Naive B cell (primary cell): ENCODE results near the gene TSHR. TPM values are rescaled to one million over a fixed set of nuclear protein-coding genes. Genes with fewer than 3 reads are reported as not detected.

Experiments used
- ATAC-seq, 2 donors: fragments of 150-1000 bp; cut with Tn5 transposase; 2 replicates each; pipeline ENCODE4 v1.10.0; 2021; ENCODE audit warnings: low read depth in 2 of 2, mild to moderate bottlenecking in 2 of 2, moderate library complexity in 2 of 2
- DNase-seq: peaks from one replicate; pipeline ENCODE4 v3.0.0; 2022
- H3K27ac Mint-ChIP-seq, 6 donors: one replicate each; pipeline ENCODE4 v1.8.0; 2020 to 2022; ENCODE audit warnings: mild to moderate bottlenecking in 6 of 6, mixed read lengths in 6 of 6, moderate library complexity in 5 of 6, inconsistent platforms in 2 of 6
- H3K27me3 Mint-ChIP-seq, 3 donors: one replicate each; pipeline ENCODE4 v1.8.0; 2021 to 2022; ENCODE audit warnings: mixed read lengths in 3 of 3, mild to moderate bottlenecking in 1 of 3
- H3K36me3 Mint-ChIP-seq, 2 donors: one replicate each; pipeline ENCODE4 v1.8.0; 2020 to 2022; ENCODE audit warnings: mixed read lengths in 2 of 2, inconsistent platforms in 1 of 2, mild to moderate bottlenecking in 1 of 2
- H3K4me1 Mint-ChIP-seq, 3 donors: one replicate each; pipeline ENCODE4 v1.8.0; 2020 to 2022; ENCODE audit warnings: mixed read lengths in 3 of 3, inconsistent platforms in 1 of 3, mild to moderate bottlenecking in 1 of 3, moderate library complexity in 1 of 3
- H3K4me3 Mint-ChIP-seq, 8 donors: one replicate each; pipeline ENCODE4 v1.8.0; 2020 to 2022; ENCODE audit warnings: mild to moderate bottlenecking in 8 of 8, mixed read lengths in 8 of 8, moderate library complexity in 8 of 8, inconsistent platforms in 2 of 8
- H3K9me3 Mint-ChIP-seq, 7 donors: one replicate each; pipeline ENCODE4 v1.8.0; 2020 to 2022; ENCODE audit warnings: mixed read lengths in 7 of 7, mild to moderate bottlenecking in 5 of 7, inconsistent platforms in 2 of 7, moderate library complexity in 1 of 7
- polyA plus RNA-seq, 6 donors: library from polyadenylated mRNA; unstranded; fragments of 300-500 nt; fragmentation: Illumina TruSeq; gene quantifications; one replicate each; pipeline ENCODE4 v1.2.3, GENCODE V29; 2021; ENCODE audit warnings: low read depth in 6 of 6

The TSHR gene
- polyA plus RNA-seq, 6 donors from 2014 or later, result not detected

DNA sequence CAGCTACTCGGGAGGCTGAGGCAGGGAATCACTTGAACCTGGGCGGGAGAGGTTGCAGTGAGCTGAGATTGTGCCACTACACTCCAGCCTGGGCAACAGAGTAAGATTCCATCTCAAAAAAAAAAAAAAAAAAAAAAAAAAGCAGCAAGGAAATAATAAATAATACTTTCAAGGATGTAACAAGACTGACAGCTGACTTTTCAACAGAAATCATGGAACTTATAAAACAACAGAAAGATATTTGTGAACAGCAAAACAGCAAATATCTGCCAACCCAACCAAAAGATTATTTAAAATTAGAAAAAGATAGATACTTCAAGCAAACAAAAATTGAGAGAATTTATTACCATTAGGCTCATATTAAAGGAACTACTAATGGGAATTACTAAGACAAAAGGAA is 115.1 kb downstream of the TSHR start:
- H3K36me3 Mint-ChIP-seq, result peaks cover 9% of the 10 kb centered on the region in 2 donors
- H3K4me3 Mint-ChIP-seq, result no peak overlapping the region
- no peaks in the 10 kb centered on the region for H3K27me3 Mint-ChIP-seq
- DNase-seq (no peak), ATAC-seq (no peak)
- no peak overlapping the region for H3K27ac Mint-ChIP-seq
- H3K4me1 Mint-ChIP-seq, result no peaks in the 10 kb centered on the region
- H3K9me3 Mint-ChIP-seq, result peaks cover 4 to 30% (median 15%) of the 10 kb centered on the region in 7 donors

DNA sequence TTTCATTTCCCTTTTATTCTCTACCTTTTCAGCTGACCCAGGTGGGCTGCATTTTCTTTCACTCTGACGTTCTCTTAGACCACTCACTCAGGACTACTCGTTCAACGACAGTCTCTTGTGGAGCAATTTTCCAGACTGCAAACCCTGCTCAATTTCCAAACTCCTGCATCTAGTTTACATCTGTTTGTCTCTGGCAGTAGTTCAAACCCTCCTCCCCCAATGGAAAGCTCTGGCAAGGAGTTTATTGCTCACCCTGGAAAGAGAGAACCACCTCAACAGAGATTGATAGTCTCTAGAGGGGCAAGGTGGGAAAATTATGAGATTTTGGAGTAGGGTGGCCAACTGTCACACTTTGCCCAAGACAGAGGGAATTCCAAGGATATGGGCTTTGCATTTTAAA is 130.2 kb downstream of the TSHR start:
- no peak for DNase-seq
- Mint-ChIP-seq H3K36me3 (peaks cover 5 to 7% of the 10 kb centered on the region in 2 donors), H3K9me3 (peaks cover 2 to 18% (median 3%) of the 10 kb centered on the region in 7 donors), H3K4me1 (no peaks in the 10 kb centered on the region), H3K4me3 (no peak overlapping the region), H3K27me3 (peaks cover 0 to 10% (median 8%) of the 10 kb centered on the region in 3 donors), H3K27ac (no peak overlapping the region)
- ATAC-seq, result no peak

DNA sequence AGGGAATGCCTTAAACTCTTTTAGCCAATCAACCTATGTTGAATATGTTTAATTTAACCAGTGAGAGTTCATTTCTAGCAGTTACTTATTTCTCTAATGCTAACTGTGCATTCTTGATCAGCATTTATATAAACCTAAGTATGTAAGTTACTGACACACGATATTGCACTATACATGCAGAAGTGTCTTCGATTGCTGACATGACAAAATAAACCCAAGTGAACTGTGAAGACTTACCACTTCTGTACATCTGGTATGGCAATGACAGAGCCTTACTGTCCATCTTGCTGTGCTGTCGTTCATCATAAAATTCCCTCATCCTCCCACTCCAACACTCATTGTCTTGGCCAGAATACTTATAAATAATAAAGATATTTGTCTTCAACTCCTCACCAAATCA is 131.8 kb downstream of the TSHR start:
- H3K4me3 Mint-ChIP-seq, result no peak overlapping the region
- H3K27me3 Mint-ChIP-seq, result peaks cover 0 to 10% (median 8%) of the 10 kb centered on the region in 3 donors
- H3K36me3 Mint-ChIP-seq, result peaks cover 5 to 7% of the 10 kb centered on the region in 2 donors
- no peak for DNase-seq
- no peaks in the 10 kb centered on the region for H3K4me1 Mint-ChIP-seq
- no peak overlapping the region for H3K27ac Mint-ChIP-seq
- ATAC-seq, result no peak
- H3K9me3 Mint-ChIP-seq, result peaks cover 2 to 18% (median 3%) of the 10 kb centered on the region in 7 donors

DNA sequence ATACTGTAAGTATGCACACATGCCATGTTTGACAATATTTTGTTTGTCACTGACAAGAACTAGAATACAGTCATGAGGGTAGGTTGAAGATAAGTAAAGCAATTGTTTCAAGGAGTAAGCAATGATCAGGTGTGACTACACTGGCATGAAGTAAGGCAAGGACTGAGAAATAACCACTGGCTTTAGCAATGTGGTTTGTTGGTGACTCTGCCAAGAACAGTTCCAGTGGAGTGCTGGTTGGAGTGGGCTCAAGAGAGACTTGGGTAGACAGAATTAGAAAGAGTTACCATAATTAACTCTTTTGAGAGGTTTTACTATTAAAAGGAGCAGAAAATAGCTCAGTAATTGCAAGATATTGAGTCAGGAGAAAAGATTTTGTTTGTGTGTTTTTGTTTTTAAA is 135.7 kb downstream of the TSHR start:
- no peak overlapping the region for H3K27ac Mint-ChIP-seq
- no peaks in the 10 kb centered on the region for H3K4me1 Mint-ChIP-seq
- no peaks in the 10 kb centered on the region for H3K27me3 Mint-ChIP-seq
- ATAC-seq, result no peak
- H3K36me3 Mint-ChIP-seq, result no peaks in the 10 kb centered on the region
- H3K9me3 Mint-ChIP-seq, result peaks cover 0 to 2% (median 0%) of the 10 kb centered on the region in 7 donors
- DNase-seq, result no peak
- H3K4me3 Mint-ChIP-seq, result no peak overlapping the region

DNA sequence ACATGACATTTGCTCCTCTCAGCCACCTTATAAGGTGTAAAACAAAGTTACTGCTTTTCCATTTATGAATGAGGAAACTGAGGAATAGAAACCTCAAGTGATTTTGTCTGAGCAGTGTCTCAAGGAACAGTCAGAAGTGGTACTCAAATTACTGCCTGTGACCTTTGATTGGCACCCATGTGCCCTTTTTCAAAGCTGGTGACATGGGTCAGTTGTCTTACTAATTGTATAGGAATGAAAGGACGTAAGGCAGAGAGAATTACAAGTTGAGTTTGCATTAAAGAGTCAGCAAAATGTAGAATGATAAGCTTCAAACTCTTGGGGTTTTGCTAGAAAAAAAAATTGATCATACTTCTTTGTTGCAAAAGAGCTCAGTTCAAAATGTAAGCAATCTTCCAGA is 136.2 kb downstream of the TSHR start:
- DNase-seq, result no peak
- Mint-ChIP-seq H3K27me3 (no peaks in the 10 kb centered on the region), H3K9me3 (peaks cover 0 to 2% (median 0%) of the 10 kb centered on the region in 7 donors), H3K27ac (no peak overlapping the region), H3K36me3 (no peaks in the 10 kb centered on the region), H3K4me3 (no peak overlapping the region), H3K4me1 (no peaks in the 10 kb centered on the region)
- ATAC-seq, result no peak

DNA sequence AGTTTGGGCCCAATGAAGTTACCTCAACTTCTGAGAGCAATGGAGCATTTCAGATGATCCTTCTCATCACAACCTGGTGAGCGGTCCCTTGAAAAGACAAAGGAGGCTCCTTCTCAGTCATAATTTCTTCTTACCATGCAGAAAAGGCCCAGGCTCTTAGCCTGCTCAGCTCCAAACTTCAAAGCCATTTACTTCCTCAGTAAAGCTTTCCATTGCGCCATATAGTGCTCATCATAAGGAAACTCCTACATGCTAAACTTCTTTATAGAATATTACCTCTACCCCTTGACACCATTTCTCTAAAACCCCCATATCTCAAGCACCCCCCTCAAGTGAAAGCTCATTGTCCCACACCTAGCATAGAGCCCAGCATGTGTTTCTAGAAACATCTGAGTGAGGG is 138.2 kb downstream of the TSHR start:
- Mint-ChIP-seq H3K27me3 (no peaks in the 10 kb centered on the region), H3K4me1 (no peaks in the 10 kb centered on the region), H3K4me3 (no peak overlapping the region), H3K27ac (no peak overlapping the region), H3K36me3 (no peaks in the 10 kb centered on the region), H3K9me3 (peaks cover 0 to 2% (median 0%) of the 10 kb centered on the region in 7 donors)
- DNase-seq, result no peak
- no peak for ATAC-seq

DNA sequence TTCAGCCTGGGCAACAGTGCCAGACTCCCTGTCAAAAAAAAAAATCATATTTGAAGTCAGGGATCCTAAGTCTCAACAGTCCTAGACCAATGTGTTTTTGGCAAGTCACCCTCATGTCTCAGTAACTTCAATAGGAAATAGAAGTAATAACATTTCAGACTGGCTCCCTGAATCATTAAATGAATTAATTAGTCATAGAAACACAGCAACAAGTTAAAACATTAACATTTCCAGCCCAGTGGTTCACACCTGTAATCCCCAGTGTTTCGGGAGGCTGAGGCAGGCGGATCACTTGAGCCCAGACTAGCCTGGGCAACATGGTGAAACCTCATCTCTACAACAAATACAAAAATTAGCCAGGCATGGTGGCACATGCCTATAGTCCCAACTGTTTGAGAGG is 140.1 kb downstream of the TSHR start:
- Mint-ChIP-seq H3K4me1 (no peaks in the 10 kb centered on the region), H3K36me3 (no peaks in the 10 kb centered on the region), H3K27ac (no peak overlapping the region), H3K9me3 (no peaks in the 10 kb centered on the region), H3K4me3 (no peak overlapping the region), H3K27me3 (no peaks in the 10 kb centered on the region)
- ATAC-seq, result no peak
- DNase-seq, result no peak

DNA sequence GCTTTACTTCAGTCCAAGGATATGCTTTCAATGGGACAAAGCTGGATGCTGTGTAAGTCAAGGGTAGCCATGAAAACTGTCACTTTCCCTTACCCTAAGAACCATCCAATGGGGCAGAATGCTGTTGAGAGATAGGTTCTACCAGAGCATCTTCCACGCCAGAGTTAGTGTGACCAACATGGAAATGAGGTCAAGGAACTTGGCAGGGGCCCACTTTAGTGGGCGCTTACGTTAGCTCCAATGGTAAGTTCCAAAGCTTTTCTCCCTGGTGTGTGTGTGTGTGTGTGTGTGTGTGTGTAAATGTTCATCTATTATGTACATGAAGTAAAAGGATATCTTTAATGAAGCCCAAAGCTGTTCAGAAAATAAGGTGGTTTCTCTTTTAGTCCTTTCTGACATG is 141.2 kb downstream of the TSHR start:
- no peak for DNase-seq
- Mint-ChIP-seq H3K27me3 (no peaks in the 10 kb centered on the region), H3K36me3 (no peaks in the 10 kb centered on the region), H3K4me3 (no peak overlapping the region), H3K27ac (no peak overlapping the region), H3K9me3 (no peaks in the 10 kb centered on the region), H3K4me1 (no peaks in the 10 kb centered on the region)
- no peak for ATAC-seq

DNA sequence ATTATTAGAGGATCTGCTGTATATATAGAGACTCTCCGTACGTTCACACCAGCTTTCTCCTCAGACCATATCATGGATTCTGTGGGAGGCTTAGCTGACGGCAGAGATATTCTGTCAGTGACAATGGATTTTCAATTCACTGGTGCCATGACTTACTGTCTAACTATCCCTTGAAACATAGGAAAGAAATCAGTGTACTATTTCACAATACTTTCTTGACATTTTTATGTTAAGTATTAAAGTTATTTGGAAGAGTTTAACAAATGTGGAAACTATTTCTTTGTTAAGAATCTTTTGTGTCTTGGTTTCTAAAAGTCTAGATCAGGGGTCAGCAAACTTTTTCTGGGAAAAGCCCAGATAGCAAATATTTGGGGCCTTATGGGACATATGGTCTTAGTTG is 146.8 kb downstream of the TSHR start:
- H3K4me1 Mint-ChIP-seq, result no peaks in the 10 kb centered on the region
- no peaks in the 10 kb centered on the region for H3K27me3 Mint-ChIP-seq
- no peaks in the 10 kb centered on the region for H3K9me3 Mint-ChIP-seq
- H3K27ac Mint-ChIP-seq, result no peak overlapping the region
- ATAC-seq (no peak), DNase-seq (no peak)
- no peak overlapping the region for H3K4me3 Mint-ChIP-seq
- H3K36me3 Mint-ChIP-seq, result no peaks in the 10 kb centered on the region

DNA sequence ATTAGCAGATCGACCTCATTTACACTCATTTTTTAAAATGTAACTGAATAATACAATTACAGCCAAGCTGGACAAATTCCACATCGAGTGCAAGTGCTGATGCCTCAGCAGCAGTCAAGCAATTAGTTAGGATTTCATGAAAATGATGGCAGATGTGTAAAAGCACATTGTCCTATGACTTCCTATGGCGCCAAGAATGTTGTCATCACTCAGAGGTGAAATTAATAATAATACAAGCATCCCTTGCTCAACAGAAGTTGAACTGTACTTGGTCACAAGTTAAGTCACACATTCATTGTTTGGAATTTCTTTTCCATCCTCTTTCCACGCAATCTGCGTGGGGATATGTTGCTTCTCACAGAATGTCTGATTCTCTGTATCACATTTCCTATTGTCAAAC is 148.0 kb downstream of the TSHR start:
- H3K9me3 Mint-ChIP-seq, result no peaks in the 10 kb centered on the region
- DNase-seq (no peak), ATAC-seq (no peak)
- no peaks in the 10 kb centered on the region for H3K27me3 Mint-ChIP-seq
- H3K4me3 Mint-ChIP-seq, result no peak overlapping the region
- no peaks in the 10 kb centered on the region for H3K36me3 Mint-ChIP-seq
- no peak overlapping the region for H3K27ac Mint-ChIP-seq
- no peaks in the 10 kb centered on the region for H3K4me1 Mint-ChIP-seq

DNA sequence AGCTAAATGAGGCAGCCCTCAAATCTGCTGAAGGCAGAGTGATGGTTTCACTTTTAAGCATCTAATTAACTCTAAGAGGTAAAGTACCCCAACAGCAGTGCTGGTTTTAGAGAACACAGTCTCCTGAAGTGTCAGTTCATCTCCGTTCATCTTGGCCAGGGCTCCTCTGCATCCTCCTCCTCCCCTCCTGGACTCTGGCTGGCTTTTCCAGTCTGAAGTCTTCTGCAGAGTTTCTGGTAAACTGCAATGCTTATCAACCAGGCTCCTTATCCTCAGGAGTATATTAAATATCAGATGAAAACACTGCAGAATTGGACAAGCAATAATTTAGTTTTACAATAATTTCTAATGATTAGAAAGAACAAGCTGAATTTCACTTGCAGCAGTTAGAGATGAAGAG is 150.0 kb downstream of the TSHR start:
- ATAC-seq (no peak), DNase-seq (no peak)
- no peaks in the 10 kb centered on the region for H3K36me3 Mint-ChIP-seq
- no peaks in the 10 kb centered on the region for H3K27me3 Mint-ChIP-seq
- H3K4me1 Mint-ChIP-seq, result no peaks in the 10 kb centered on the region
- peak overlapping the region in 1 of 6 donors; percentile 27 for H3K27ac Mint-ChIP-seq
- no peak overlapping the region for H3K4me3 Mint-ChIP-seq
- H3K9me3 Mint-ChIP-seq, result no peaks in the 10 kb centered on the region

DNA sequence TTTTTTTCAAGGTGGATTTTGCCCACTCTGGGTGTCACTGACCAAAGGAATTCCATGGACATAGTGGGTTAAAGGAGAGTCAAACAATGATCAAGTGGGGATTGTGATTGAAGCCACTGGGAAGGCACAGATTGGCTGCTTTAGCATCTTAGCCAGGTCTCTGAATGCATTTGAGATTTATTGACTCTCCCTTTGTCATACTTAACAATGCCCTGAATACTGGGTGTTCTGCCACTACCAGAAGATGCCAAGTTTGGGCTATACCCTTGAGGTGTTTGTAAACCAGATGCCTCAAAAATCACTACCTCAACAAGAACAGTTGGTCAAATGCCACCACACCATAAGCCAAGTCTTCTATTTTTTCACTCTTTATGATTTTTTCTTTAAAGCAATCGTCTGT is 150.5 kb downstream of the TSHR start:
- H3K9me3 Mint-ChIP-seq, result no peaks in the 10 kb centered on the region
- no peaks in the 10 kb centered on the region for H3K4me1 Mint-ChIP-seq
- H3K4me3 Mint-ChIP-seq, result no peak overlapping the region
- no peaks in the 10 kb centered on the region for H3K36me3 Mint-ChIP-seq
- no peak overlapping the region for H3K27ac Mint-ChIP-seq
- ATAC-seq (no peak), DNase-seq (no peak)
- no peaks in the 10 kb centered on the region for H3K27me3 Mint-ChIP-seq

DNA sequence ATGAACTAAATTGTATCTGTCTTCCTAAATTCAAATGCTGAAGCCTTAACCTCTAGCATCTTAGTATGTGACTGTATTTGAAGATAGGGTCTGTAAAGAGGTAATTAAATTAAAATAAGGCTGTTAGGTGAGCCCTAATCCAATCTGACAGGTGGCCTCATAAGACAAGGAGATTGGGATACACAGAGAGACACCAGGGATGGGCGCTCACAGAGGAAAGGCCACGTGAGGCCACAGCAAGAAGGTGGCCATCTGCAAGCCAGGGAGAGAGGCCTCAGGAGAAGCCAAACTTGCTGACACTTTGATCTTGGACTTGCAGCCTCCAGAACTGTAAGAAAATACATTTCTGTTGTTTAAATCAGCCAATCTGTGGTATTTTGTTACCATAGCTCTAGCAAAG is 154.8 kb downstream of the TSHR start:
- Mint-ChIP-seq H3K27me3 (no peaks in the 10 kb centered on the region), H3K27ac (no peak overlapping the region), H3K36me3 (no peaks in the 10 kb centered on the region), H3K9me3 (no peaks in the 10 kb centered on the region), H3K4me3 (no peak overlapping the region), H3K4me1 (no peaks in the 10 kb centered on the region)
- ATAC-seq (no peak), DNase-seq (no peak)

DNA sequence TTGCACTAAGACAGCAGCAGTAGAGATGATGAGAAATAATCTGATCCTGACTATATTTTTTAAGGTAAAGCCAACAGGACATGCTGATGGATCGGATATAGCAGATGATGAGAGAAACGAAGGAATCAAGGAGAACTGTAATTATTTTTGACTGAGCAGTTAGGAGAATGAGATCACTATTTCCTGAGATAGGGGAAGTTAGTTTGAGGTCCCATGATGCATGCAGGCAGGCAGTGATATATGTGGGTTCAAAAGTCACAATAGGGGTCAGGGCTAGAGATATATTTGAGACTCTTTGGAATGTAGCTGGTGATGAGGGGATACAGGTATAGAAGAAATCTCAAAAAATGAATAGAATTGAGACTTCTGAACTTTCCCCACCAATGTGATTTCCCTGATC is 157.8 kb downstream of the TSHR start:
- Mint-ChIP-seq H3K27me3 (no peaks in the 10 kb centered on the region), H3K4me1 (no peaks in the 10 kb centered on the region), H3K4me3 (no peak overlapping the region), H3K9me3 (no peaks in the 10 kb centered on the region), H3K36me3 (no peaks in the 10 kb centered on the region), H3K27ac (no peak overlapping the region)
- DNase-seq (no peak), ATAC-seq (no peak)
